Activated CD4-positive, alpha-beta T cell treated with anti-CD3 and anti-CD28 coated beads, Interleukin-2, amount 10 ng/mL, durations not matched to agents 24 days and 14 days (primary cell): Measurements from ENCODE around the gene PIWIL4. TPM values are rescaled to one million over a fixed set of nuclear protein-coding genes. Genes with fewer than 3 reads are reported as not detected.

Experiments
- DNase-seq: peaks from one replicate; pipeline ENCODE4 v3.0.0; 2022
- H3K27ac Mint-ChIP-seq: one replicate; pipeline ENCODE4 v1.8.0; 2022; ENCODE audit warnings: mild to moderate bottlenecking, mixed read lengths
- H3K27me3 Mint-ChIP-seq: one replicate; pipeline ENCODE4 v1.8.0; 2022; ENCODE audit warnings: mixed read lengths
- H3K36me3 Mint-ChIP-seq: one replicate; pipeline ENCODE4 v1.8.0; 2022; ENCODE audit warnings: low read depth, mild to moderate bottlenecking, mixed read lengths
- H3K4me1 Mint-ChIP-seq: one replicate; pipeline ENCODE4 v1.8.0; 2021; ENCODE audit warnings: mixed read lengths
- H3K4me3 Mint-ChIP-seq: one replicate; pipeline ENCODE4 v1.8.0; 2022; ENCODE audit warnings: mild to moderate bottlenecking, moderate library complexity, mixed read lengths
- H3K9me3 Mint-ChIP-seq: one replicate; pipeline ENCODE4 v1.8.0; 2021; ENCODE audit warnings: mixed read lengths
- intact Hi-C: fragments of 100-400 bp; cut with micrococcal nuclease; formaldehyde crosslinking; loops from one replicate; pipeline ENCODE4 v1.15.1; 2023
- total RNA-seq: library from RNA; stranded (reverse); gene quantifications from 2 replicates; pipeline ENCODE4 v1.2.3, GENCODE V29; 2022

PIWIL4 gene
- total RNA-seq, 1 donor from 2014 or later, result 0.65 TPM

DNA sequence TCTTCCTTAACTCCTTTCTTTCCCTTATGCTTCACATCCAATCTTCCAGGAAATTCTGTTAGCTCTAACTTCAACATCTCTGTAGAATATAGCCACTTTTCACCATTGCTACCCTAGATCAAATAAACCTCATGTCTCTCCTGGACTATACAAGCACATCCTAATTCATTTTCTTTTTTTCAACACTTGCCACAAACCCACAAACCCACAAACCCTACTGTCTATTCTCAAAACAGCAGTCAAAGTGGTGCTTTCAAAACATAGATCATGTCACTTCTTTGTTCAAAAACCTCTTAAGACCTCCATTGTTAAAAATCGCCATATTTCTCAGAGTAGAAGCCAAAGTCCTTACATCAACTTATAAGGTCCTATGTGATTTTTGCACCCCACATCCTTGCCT is 94.3 kb downstream of the PIWIL4 start:
- Mint-ChIP-seq H3K4me3 (no peak overlapping the region), H3K36me3 (no peaks in the 10 kb centered on the region), H3K4me1 (peaks cover 5% of the 10 kb centered on the region), H3K27ac (peak overlapping the region; percentile 3), H3K9me3 (no peaks in the 10 kb centered on the region), H3K27me3 (peaks cover 22% of the 10 kb centered on the region)
- intact Hi-C loops, result no loop called here
- DNase-seq, result peak; percentile 62

DNA sequence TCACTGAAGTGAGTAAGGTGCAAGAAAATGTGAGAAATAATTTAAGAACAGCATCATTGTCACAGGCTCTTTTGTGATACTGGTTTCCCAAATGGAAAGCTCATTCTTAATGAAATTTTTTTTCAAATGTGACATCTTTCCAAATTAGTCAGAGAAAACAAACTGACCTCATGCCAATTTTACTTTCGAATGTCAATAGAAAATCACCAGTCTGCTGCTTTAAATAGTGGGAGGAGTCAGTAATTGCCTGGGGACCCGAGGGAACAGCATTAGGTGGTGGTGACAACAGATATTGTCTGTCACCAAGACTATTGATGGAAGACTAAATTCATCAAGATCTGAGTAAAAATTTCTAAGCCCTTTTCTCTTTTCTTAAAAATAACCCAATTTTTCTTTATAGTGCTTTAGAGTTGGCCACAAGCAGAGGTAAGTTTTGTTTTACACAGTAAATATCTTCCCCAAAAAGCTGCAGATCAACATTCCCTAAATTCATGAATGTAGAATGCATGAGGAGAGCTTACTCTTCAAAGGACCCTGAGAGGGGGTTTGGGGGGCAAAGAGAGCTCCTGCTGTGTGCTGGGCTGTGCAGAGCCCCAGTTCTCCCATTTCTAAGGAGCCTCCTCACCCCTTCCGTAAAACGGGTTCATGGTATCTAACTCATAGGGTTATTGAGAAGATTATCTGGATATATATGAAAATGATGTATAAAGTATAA is 95.1 kb downstream of the PIWIL4 start:
- Mint-ChIP-seq H3K27ac (no peak overlapping the region), H3K4me1 (peaks cover 5% of the 10 kb centered on the region), H3K27me3 (peaks cover 22% of the 10 kb centered on the region), H3K36me3 (no peaks in the 10 kb centered on the region), H3K9me3 (no peaks in the 10 kb centered on the region), H3K4me3 (no peak overlapping the region)
- DNase-seq, result no peak
- intact Hi-C loops, result no loop called here

DNA sequence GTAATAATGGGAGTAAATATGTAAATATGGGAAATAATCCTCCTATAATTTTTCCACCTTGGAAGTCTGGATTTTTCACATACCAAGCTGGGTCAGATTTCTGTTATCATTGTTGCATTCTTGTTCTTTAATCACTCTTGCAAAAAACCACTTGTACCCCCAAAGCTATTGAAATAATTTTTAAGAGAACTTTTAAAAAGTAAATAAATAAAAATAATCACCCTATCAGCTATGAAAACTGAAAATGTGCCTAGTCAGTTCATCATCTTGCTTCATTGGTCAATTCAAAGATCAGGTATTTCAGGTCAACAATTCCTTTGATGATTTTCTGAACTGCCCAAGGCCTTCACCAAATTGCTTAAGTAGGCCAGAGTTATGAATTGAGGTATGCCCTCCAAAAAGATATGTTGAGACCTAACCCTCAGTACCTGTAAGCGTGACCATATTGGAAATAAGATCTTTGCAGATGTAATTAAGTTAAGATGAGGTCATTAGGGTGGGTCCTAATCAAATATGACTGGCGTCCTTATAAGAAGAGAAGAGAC is 95.8 kb downstream of the PIWIL4 start:
- intact Hi-C loops, result no loop called here

DNA sequence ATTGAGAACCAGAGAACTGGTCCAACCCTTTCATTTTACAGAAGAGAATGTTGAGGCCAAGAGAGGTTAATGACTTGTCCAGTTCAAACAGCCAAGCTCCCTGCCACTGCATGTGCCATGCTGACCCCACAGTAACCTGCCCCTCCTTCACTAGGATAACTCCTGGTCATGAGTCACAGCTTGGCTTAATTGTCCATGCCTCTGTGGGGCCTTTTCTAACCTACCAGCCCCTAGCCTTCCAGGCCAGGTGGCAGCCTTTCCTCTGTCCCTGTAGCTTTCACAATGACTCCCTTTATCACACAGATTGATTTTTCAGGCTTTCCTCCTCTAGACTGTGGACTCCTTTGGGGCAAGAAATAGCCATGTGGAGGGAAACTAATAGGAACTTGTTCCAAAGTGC is 97.2 kb downstream of the PIWIL4 start:
- Mint-ChIP-seq H3K9me3 (no peaks in the 10 kb centered on the region), H3K4me3 (no peak overlapping the region), H3K27ac (no peak overlapping the region), H3K4me1 (peaks cover 5% of the 10 kb centered on the region), H3K36me3 (no peaks in the 10 kb centered on the region), H3K27me3 (peaks cover 14% of the 10 kb centered on the region)
- DNase-seq, result no peak
- intact Hi-C loops, result no loop called here

More for the DNA sequence above, 95.8 kb downstream of the PIWIL4 start:
- no peaks in the 10 kb centered on the region for H3K9me3 Mint-ChIP-seq
- peaks cover 18% of the 10 kb centered on the region for H3K27me3 Mint-ChIP-seq
- no peak overlapping the region for H3K4me3 Mint-ChIP-seq
- no peak overlapping the region for H3K27ac Mint-ChIP-seq
- DNase-seq, result no peak
- H3K4me1 Mint-ChIP-seq, result peaks cover 5% of the 10 kb centered on the region
- H3K36me3 Mint-ChIP-seq, result no peaks in the 10 kb centered on the region

DNA sequence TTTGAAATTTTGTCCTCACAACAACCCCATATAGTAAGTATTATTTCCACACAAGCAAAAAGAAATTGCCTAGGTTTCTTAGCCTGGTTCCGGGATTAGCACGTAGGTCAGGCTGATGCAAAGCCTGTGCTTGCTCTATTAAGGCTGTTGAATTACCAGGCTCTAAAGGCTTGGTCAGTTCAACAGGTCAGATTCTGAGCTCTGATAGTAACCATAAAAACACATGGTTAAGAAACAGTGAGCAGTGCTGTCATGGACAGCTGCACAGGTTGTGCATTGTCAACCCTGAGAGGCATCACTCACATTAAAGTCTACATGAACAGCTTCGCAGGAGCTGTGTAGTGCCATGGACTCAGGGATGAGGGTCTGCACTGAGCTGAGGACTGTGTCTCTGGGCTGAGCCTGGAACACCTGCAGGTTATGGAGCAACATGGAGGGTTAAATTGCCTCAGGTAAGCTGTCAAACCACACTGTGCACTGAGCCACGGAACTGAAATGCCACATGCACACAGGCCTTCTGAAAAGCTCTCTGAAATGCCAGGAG is 98.0 kb downstream of the PIWIL4 start:
- intact Hi-C loops, result no loop called here
- no peak overlapping the region for H3K4me3 Mint-ChIP-seq
- H3K27ac Mint-ChIP-seq, result no peak overlapping the region
- H3K4me1 Mint-ChIP-seq, result peaks cover 5% of the 10 kb centered on the region
- no peak for DNase-seq
- no peaks in the 10 kb centered on the region for H3K9me3 Mint-ChIP-seq
- H3K27me3 Mint-ChIP-seq, result peaks cover 10% of the 10 kb centered on the region
- no peaks in the 10 kb centered on the region for H3K36me3 Mint-ChIP-seq

DNA sequence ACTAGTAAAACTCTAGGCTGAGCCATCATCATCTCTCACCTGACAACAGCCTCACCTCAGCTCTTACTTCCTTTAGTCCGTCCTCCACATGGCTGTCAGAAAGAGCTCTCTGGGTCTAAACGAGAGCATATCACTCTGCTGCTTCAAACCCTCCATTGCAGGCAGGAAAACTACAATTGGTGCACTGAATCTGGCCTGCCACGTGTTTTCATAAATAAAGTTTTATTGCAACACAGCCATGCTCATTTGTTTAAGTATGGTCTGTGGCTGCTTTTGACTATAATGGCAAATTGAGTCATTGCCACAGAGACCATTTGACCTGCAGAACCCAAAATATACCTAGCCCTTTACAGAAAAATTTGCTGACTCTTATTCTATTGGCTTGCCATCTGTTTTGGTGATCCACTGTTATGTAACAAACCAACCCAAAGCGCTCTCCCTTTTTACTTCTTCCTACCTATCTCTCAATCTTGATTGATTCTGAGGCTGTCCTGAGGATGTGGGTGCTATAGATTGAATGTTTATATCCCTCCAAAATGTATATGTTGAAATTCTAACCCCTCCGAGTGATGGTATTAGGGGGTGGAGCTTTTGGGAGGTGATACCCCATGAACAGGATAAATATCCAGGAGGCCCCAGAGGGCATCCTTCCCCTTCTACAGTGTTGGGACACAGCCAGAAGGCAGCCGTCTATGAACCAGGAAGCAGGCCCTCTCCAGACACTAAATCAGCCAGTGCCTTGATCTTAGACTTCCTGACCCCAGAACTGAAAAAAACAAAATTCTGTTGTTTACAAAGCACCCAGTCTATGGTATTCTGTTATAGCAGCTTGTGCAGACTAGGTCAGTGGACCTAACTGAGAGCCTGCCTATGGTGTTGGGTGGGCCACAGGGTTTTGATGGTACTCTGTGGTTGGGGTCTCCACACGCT is 99.9 kb downstream of the PIWIL4 start:
- intact Hi-C loops, result no loop called here
- H3K27ac Mint-ChIP-seq, result no peak overlapping the region
- no peak for DNase-seq
- no peaks in the 10 kb centered on the region for H3K36me3 Mint-ChIP-seq
- H3K9me3 Mint-ChIP-seq, result no peaks in the 10 kb centered on the region
- H3K4me1 Mint-ChIP-seq, result no peaks in the 10 kb centered on the region
- peaks cover 2% of the 10 kb centered on the region for H3K27me3 Mint-ChIP-seq
- H3K4me3 Mint-ChIP-seq, result no peak overlapping the region

DNA sequence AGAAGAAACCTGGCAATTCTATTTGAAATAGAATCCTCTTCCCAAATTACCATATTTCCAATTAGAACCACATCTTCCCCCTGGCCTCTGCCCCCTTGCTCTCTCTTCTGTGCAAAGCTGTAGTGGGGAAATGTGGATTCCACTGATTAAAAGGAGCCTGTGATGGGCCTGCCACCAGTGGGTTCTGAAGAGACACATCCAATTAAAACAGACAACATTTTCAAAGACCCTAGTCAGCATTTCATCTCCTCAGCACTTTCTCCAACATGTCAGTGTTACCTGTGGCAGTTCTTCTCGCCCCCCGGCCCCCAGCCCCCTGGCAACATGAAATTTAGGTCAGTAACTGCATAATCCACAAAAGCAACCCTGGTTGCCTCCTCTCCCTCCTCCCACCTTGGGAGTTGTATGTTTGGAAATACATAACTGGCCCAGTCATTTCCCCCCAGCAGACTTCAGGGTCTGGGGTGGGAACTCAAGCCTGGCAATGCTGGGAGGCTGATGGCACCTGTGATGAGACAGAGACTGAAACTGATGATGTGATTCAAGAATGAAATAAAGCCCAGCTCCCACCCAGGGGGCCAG is 101.1 kb downstream of the PIWIL4 start:
- DNase-seq, result no peak
- Mint-ChIP-seq H3K4me3 (no peak overlapping the region), H3K4me1 (no peaks in the 10 kb centered on the region), H3K27me3 (no peaks in the 10 kb centered on the region), H3K36me3 (no peaks in the 10 kb centered on the region), H3K27ac (no peak overlapping the region), H3K9me3 (no peaks in the 10 kb centered on the region)
- intact Hi-C loops, result no loop called here

DNA sequence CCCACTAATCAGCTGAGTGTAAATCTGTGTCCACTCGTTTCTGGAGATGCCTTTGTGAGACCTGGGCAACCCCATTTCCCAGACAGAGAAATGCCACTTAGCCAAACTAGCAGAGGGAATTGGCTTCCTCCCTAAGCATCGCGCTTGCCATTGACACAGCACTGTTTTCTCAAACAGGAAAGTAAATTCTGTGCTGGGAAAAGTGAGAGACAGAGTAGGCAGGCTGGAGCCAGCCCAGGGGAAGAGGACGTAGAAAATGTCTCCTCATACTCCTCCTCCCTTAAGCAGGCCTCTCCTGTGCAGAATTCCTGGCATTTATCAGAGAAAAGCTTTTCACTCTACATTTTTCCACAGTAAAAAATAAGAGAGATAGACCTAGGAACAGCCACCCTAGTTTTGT is 101.9 kb downstream of the PIWIL4 start:
- no peaks in the 10 kb centered on the region for H3K9me3 Mint-ChIP-seq
- no peak overlapping the region for H3K4me3 Mint-ChIP-seq
- intact Hi-C loops, result no loop called here
- DNase-seq, result no peak
- no peak overlapping the region for H3K27ac Mint-ChIP-seq
- no peaks in the 10 kb centered on the region for H3K4me1 Mint-ChIP-seq
- H3K36me3 Mint-ChIP-seq, result no peaks in the 10 kb centered on the region
- no peaks in the 10 kb centered on the region for H3K27me3 Mint-ChIP-seq

Other genes with a start within 250 kb of the PIWIL4 start
- gene GPR83, start 165.9 kb upstream of the PIWIL4 start, total RNA-seq, result 0.05 TPM in 1 of 2 replicates, not detected in the other
- gene MRE11, start 73.5 kb upstream of the PIWIL4 start, total RNA-seq, result 45.4 and 46.5 TPM in 2 replicates
- gene ANKRD49, start 73.4 kb upstream of the PIWIL4 start, total RNA-seq, result 18.4 and 22.6 TPM in 2 replicates
- not detected in 2 replicates for gene C11orf97, start 54.9 kb upstream of the PIWIL4 start, total RNA-seq
- gene FUT4, start 23.4 kb upstream of the PIWIL4 start, total RNA-seq, result 8.3 and 8.8 TPM in 2 replicates
- 5.4 and 5.9 TPM in 2 replicates for gene AMOTL1, start 201.0 kb downstream of the PIWIL4 start, total RNA-seq